H1 (cell line): Measurements from ENCODE around the gene CAV3. TPM values are rescaled to one million over a fixed set of nuclear protein-coding genes. Genes with fewer than 3 reads are reported as not detected.

Experiments used
- FOSL1 ChIP-seq: IDR thresholded peaks from 2 replicates; pipeline ENCODE4 v1.6.1; 2011; ENCODE audit warnings: mild to moderate bottlenecking, low read depth, low read length, moderate library complexity; ENCODE audit not compliant: insufficient read depth
- MAFK ChIP-seq: IDR thresholded peaks from 2 replicates; pipeline ENCODE4 v1.6.1; 2012; ENCODE audit warnings: low read depth, mild to moderate bottlenecking, improper control_type of control experiment, low read length
- MAX ChIP-seq: IDR thresholded peaks from 2 replicates; pipeline ENCODE4 v1.6.1; 2012; ENCODE audit warnings: inconsistent platforms
- RXRA ChIP-seq: IDR thresholded peaks from 2 replicates; pipeline ENCODE4 v1.6.1; 2011; ENCODE audit warnings: low read depth, mild to moderate bottlenecking, low read length, moderate library complexity; ENCODE audit not compliant: insufficient read depth
- TEAD4 ChIP-seq: IDR thresholded peaks from 2 replicates; pipeline ENCODE4 v1.6.1; 2012; ENCODE audit warnings: low read depth, low read length, inconsistent platforms, mixed read lengths
- USF2 ChIP-seq: IDR thresholded peaks from 2 replicates; pipeline ENCODE4 v1.6.1; 2011; ENCODE audit warnings: low read length, improper control_type of control experiment
- polyA plus RNA-seq, 7 experiments: library from polyadenylated mRNA; depleted of rRNA in 3 of 7; stranded (reverse) in 5 of 7; unstranded in 2 of 7; fragments of >200 nt in 5 of 7; fragments of 200-250 nt in 2 of 7; gene quantifications; 1 replicate in 5 of 7; 2 replicates in 1 of 7; 4 replicates in 1 of 7; pipeline versions ENCODE4 v1.2.1 to v1.2.3, GENCODE V29; 2011 to 2013; ENCODE audit warnings: missing spikeins in 2 of 7, mixed read lengths in 2 of 7
- total RNA-seq: library from RNA; stranded (reverse); fragmentation: NEBNext Ultra II Directional; extraction: Animal tissue kit (Norgen Biotek cat#: 25700); gene quantifications from 2 replicates; pipeline ENCODE4 v1.2.1, GENCODE V29; 2021

Gene CAV3
- total and polyA plus RNA-seq, 2 of the 8 experiments (the other 6 are each of a cell fraction or from before 2014, with no cell fraction given): not detected

- TF ChIP-seq FOSL1: no peak
- TF ChIP-seq TEAD4: no peak
- TF ChIP-seq MAX: no peak
- TF ChIP-seq MAFK: no peak
- no peak for TF ChIP-seq RXRA
- no peak for TF ChIP-seq USF2
These were observed 29.2 kb downstream of the CAV3 start (continued) for GRCh38 chr3:8762607-8763377.
